AG10803 (cell line): Measurements from ENCODE around the gene METAP2.

Experiments
- DNase-seq: peaks from one replicate; pipeline ENCODE4 v3.0.0; 2010; ENCODE audit warnings: low read depth
- H3K4me3 ChIP-seq: 2 replicates; pipeline ENCODE4 v1.5.1; 2011; ENCODE audit warnings: mild to moderate bottlenecking, low read length, control low read depth
- TF ChIP-seq, protein P1 (sequence below): conservative IDR thresholded peaks from 2 replicates; pipeline ENCODE4 v1.5.1; 2011; ENCODE audit warnings: mild to moderate bottlenecking, low read length, control low read depth, inconsistent platforms

The METAP2 gene

GRCh38 chr12:95515197-95515596, 41.2 kb downstream of the METAP2 start:
- no peak overlapping the region for H3K4me3 ChIP-seq
- no peak for DNase-seq
- TF ChIP-seq, protein P1, sequence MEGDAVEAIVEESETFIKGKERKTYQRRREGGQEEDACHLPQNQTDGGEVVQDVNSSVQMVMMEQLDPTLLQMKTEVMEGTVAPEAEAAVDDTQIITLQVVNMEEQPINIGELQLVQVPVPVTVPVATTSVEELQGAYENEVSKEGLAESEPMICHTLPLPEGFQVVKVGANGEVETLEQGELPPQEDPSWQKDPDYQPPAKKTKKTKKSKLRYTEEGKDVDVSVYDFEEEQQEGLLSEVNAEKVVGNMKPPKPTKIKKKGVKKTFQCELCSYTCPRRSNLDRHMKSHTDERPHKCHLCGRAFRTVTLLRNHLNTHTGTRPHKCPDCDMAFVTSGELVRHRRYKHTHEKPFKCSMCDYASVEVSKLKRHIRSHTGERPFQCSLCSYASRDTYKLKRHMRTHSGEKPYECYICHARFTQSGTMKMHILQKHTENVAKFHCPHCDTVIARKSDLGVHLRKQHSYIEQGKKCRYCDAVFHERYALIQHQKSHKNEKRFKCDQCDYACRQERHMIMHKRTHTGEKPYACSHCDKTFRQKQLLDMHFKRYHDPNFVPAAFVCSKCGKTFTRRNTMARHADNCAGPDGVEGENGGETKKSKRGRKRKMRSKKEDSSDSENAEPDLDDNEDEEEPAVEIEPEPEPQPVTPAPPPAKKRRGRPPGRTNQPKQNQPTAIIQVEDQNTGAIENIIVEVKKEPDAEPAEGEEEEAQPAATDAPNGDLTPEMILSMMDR, result no peak

DNA sequence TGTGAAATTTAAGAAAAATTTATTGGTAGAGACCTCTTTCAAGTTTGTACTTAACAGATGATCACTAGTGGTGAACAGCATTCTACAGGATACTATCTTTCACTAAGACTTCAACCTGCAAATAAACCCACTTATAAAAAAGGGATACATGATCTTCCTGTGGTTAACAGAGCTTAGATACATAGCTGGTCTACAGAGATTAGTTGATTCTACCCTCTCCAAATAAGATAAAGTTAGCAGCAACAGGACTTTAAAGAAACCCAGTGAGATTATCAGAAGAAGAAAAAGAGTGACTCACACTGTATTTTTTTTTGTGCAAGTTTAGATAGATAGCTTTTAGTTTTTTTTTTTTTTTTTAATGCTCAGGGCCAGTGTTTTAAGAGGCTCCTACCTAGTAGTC, 42.8 kb downstream of the METAP2 start:
- no peak for DNase-seq
- TF ChIP-seq, protein P1, result no peak
- H3K4me3 ChIP-seq, result no peak overlapping the region

DNA sequence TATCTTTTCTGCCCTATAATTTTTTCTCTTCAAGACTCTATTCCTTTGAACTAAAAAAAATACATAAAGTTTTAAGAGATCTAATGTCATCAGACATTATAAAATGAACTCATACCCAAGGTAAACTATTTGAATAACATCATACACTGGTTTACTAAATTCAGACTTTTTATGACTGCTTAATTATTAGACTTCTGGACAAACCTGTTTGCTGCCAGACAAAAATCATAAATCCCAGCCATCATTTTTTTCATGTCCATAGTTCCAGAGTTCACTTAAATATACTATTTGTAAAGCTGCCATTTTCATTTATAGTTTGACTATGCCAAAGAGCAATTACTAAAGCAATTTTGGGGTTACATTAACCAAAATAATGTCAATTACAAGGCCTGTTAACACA, 43.3 kb downstream of the METAP2 start:
- no peak overlapping the region for H3K4me3 ChIP-seq
- no peak for DNase-seq
- TF ChIP-seq, protein P1, result no peak

DNA sequence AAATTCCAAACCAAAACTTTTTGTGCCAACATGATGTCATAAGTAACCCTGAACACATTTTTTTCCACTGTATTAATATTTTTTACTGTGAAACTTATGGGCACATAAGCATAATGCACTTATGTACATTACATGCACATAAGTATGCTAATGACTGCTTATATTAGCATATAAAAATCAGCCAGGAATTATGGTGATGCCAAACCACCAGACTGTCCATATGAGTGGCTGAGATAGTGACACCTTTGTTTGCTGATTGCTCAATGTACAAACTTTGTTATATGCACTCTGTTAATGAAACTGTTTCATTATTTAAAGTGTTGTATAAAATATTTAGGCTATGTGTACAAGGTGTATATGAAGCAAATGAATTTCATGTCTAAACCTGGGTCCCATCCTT, 45.0 kb downstream of the METAP2 start:
- DNase-seq, result no peak
- TF ChIP-seq, protein P1, result no peak
- no peak overlapping the region for H3K4me3 ChIP-seq

DNA sequence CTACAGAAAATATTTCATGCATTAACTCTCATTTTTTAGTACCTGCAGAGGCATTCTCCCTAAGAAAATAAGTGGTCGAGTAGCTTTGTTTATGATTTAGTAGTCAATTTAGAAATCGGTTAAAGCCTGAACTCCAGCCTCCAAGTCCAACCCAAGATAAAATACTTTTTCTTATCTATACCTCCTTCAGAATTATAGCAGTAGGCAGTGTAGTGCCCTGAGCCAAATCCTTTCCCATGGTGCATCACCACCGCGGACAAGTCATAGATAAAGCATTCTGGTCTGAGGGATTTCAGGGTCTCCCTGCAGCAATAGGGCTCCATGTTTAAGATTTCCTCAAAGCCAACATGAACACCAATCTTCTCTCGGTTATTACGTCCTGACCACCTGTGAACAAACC, 46.9 kb downstream of the METAP2 start:
- TF ChIP-seq, protein P1, result no peak
- H3K4me3 ChIP-seq, result no peak overlapping the region
- DNase-seq, result no peak

GRCh38 chr12:95522692-95523091, 48.7 kb downstream of the METAP2 start:
- H3K4me3 ChIP-seq, result no peak overlapping the region
- TF ChIP-seq, protein P1, result no peak
- no peak for DNase-seq

DNA sequence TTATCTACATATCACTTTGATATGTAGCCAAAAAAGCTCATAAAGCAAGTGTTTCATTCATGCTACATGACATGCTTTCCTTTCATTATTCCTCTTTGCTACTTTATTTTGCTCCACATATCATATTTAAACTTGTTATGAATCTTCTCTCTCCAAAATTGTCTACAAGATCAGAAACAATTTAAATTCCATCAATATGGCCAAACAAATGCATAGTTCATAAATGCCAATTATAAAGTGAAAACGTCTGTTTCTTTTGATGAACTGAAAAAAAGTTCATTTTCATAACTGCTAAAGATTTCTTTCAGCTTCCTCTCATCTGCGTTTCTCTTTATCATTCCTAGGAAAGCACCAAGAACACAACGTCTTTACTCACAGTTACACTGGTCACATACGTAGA, 54.5 kb downstream of the METAP2 start:
- no peak overlapping the region for H3K4me3 ChIP-seq
- no peak for DNase-seq
- TF ChIP-seq, protein P1, result no peak
